Small intestine (tissue), 7 donors: ENCODE data around the gene AGPAT2. TPM values are rescaled to one million over a fixed set of nuclear protein-coding genes. Genes with fewer than 3 reads are reported as not detected.
A peak's percentile ranks its signal among the peaks of the same experiment; 100 is the strongest.

Experiments used
- DNase-seq, 2 donors: peaks; one replicate each; pipeline versions ENCODE4 v3.0.0 to v3.0.0-alpha.2; 2013
- FAIRE-seq: peaks from 2 replicates; lab custom pipeline; 2012; peaks lifted over from hg19 to GRCh38; lab: Jason Lieb, UNC
- H3K27ac ChIP-seq, 3 donors: one replicate each; pipeline ENCODE4 v1.5.1; 2013; ENCODE audit warnings: low read length in 2 of 3, mild to moderate bottlenecking in 2 of 3, control low read depth in 1 of 3, inconsistent platforms in 1 of 3, low read depth in 1 of 3, moderate library complexity in 1 of 3
- H3K27me3 ChIP-seq, 3 donors: one replicate each; pipeline ENCODE4 v1.6.1; 2013; ENCODE audit warnings: low read length in 3 of 3, inconsistent platforms in 1 of 3; ENCODE audit not compliant: control insufficient read depth in 3 of 3, insufficient read depth in 3 of 3
- H3K36me3 ChIP-seq, 3 donors: one replicate each; pipeline ENCODE4 v1.6.1; 2013; ENCODE audit warnings: low read length in 3 of 3, inconsistent platforms in 1 of 3, low read depth in 1 of 3, mild to moderate bottlenecking in 1 of 3, moderate library complexity in 1 of 3; ENCODE audit not compliant: control insufficient read depth in 3 of 3, insufficient read depth in 2 of 3
- H3K4me1 ChIP-seq, 3 donors: one replicate each; pipeline ENCODE4 v1.6.1; 2013; ENCODE audit warnings: low read length in 2 of 3, inconsistent platforms in 1 of 3, low read depth in 1 of 3, mild to moderate bottlenecking in 1 of 3, moderate library complexity in 1 of 3; ENCODE audit not compliant: control insufficient read depth in 3 of 3, insufficient read depth in 2 of 3
- H3K4me3 ChIP-seq, 3 donors: one replicate each; pipeline ENCODE4 v1.5.1; 2013; ENCODE audit warnings: low read length in 3 of 3, control low read depth in 1 of 3, inconsistent platforms in 1 of 3, low read depth in 1 of 3, mild to moderate bottlenecking in 1 of 3, moderate library complexity in 1 of 3
- H3K9me3 ChIP-seq, 2 donors: one replicate each; pipeline ENCODE4 v1.6.1; 2013; ENCODE audit warnings: low read depth in 1 of 2, low read length in 1 of 2; ENCODE audit not compliant: control insufficient read depth in 2 of 2, insufficient read depth in 1 of 2
- WGBS, 3 donors: extraction: QIAGEN DNeasy Blood & Tissue Kit; methylation state at CpG; one replicate each; pipeline ENCODE4 v1.1.7; 2013; 5-methylcytosine and 5-hydroxymethylcytosine counted together
- polyA plus RNA-seq, 4 donors: library from polyadenylated mRNA; stranded (reverse) in 3 of 4; unstranded in 1 of 4; fragments of 200-250 nt in 3 of 4; fragments of 120-200 nt in 1 of 4; gene quantifications; one replicate each; pipeline versions ENCODE4 v1.2.1 to v1.2.3, GENCODE V29; 2013
- donor health status: healthy with polysubstance abuse.
- donor health status: control.
- donor health status: control.
- donor health status: Bipolar disorder and iron deficiency.
- donor health status: healthy.

AGPAT2 gene
- polyA plus RNA-seq, 4 donors = 222 to 653 (median 363) TPM

- FAIRE-seq (no peak), DNase-seq (no peak)
- peaks cover 0 to 54% (median 0%) of the 10 kb centered on the region in 3 donors for H3K36me3 ChIP-seq
- H3K4me1 ChIP-seq = peaks cover 0 to 53% (median 2%) of the 10 kb centered on the region in 3 donors
- H3K9me3 ChIP-seq = no peaks in the 10 kb centered on the region
- 71 to 81% (median 73%) methylated on average over 7 of the region's 7 CpGs for WGBS, 3 donors
- peak overlapping the region in 2 of 3 donors; percentile 44 to 98 for H3K27ac ChIP-seq
- peak overlapping the region in 2 of 3 donors; percentile 92 to 99 for H3K4me3 ChIP-seq
- no peaks in the 10 kb centered on the region for H3K27me3 ChIP-seq
Observed at GRCh38 chr9:136685216-136685615, 2.0 kb downstream of the AGPAT2 start.

- H3K27ac ChIP-seq = peak overlapping the region in 1 of 3 donors; percentile 16
- no peaks in the 10 kb centered on the region for H3K27me3 ChIP-seq
- no peak for DNase-seq
- no peaks in the 10 kb centered on the region for H3K9me3 ChIP-seq
- no peak for FAIRE-seq
- H3K36me3 ChIP-seq = peaks cover 0 to 57% (median 0%) of the 10 kb centered on the region in 3 donors
- peak overlapping the region in 2 of 3 donors; percentile 92 to 99 for H3K4me3 ChIP-seq
- 75 to 83% (median 81%) methylated on average over 15 of the region's 15 CpGs for WGBS, 3 donors
- peaks cover 0 to 56% (median 2%) of the 10 kb centered on the region in 3 donors for H3K4me1 ChIP-seq
Observed at GRCh38 chr9:136684799-136685198, 2.5 kb downstream of the AGPAT2 start.

- H3K4me1 ChIP-seq = peaks cover 0 to 61% (median 2%) of the 10 kb centered on the region in 3 donors
- WGBS, 3 donors = 86 to 89% (median 87%) methylated on average over 14 to 15 of the region's 15 CpGs
- H3K9me3 ChIP-seq = no peaks in the 10 kb centered on the region
- DNase-seq (no peak), FAIRE-seq (no peak)
- H3K36me3 ChIP-seq = peaks cover 0 to 61% (median 0%) of the 10 kb centered on the region in 3 donors
- H3K4me3 ChIP-seq = peak overlapping the region in 2 of 3 donors; percentile 92 to 99
- H3K27ac ChIP-seq = no peak overlapping the region
- no peaks in the 10 kb centered on the region for H3K27me3 ChIP-seq
Observed at GRCh38 chr9:136684339-136684738, 2.9 kb downstream of the AGPAT2 start.

GRCh38 chr9:136683755-136684154, 3.5 kb downstream of the AGPAT2 start:
- peaks cover 0 to 66% (median 2%) of the 10 kb centered on the region in 3 donors for H3K4me1 ChIP-seq
- no peak for DNase-seq
- no peaks in the 10 kb centered on the region for H3K9me3 ChIP-seq
- no peak for FAIRE-seq
- no peak overlapping the region for H3K27ac ChIP-seq
- H3K36me3 ChIP-seq = peaks cover 0 to 67% (median 0%) of the 10 kb centered on the region in 3 donors
- no peaks in the 10 kb centered on the region for H3K27me3 ChIP-seq
- 89 to 94% (median 90%) methylated on average over 14 of the region's 14 CpGs for WGBS, 3 donors
- H3K4me3 ChIP-seq = no peak overlapping the region

- peaks cover 0 to 71% (median 2%) of the 10 kb centered on the region in 3 donors for H3K4me1 ChIP-seq
- WGBS, 3 donors = 86 to 92% (median 91%) methylated on average over 15 to 16 of the region's 16 CpGs
- peaks cover 0 to 72% (median 0%) of the 10 kb centered on the region in 3 donors for H3K36me3 ChIP-seq
- H3K9me3 ChIP-seq = no peaks in the 10 kb centered on the region
- H3K27me3 ChIP-seq = no peaks in the 10 kb centered on the region
- DNase-seq (no peak), FAIRE-seq (no peak)
- H3K27ac ChIP-seq = no peak overlapping the region
- H3K4me3 ChIP-seq = no peak overlapping the region
Observed at GRCh38 chr9:136683173-136683745, 4.0 kb downstream of the AGPAT2 start.

- no peaks in the 10 kb centered on the region for H3K27me3 ChIP-seq
- WGBS, 3 donors = 88 to 89% (median 88%) methylated on average over 9 to 10 of the region's 10 CpGs
- FAIRE-seq (no peak), DNase-seq (no peak)
- H3K27ac ChIP-seq = no peak overlapping the region
- no peaks in the 10 kb centered on the region for H3K9me3 ChIP-seq
- H3K4me1 ChIP-seq = peaks cover 0 to 71% (median under 1%) of the 10 kb centered on the region in 3 donors
- H3K4me3 ChIP-seq = no peak overlapping the region
- peaks cover 0 to 77% (median 0%) of the 10 kb centered on the region in 3 donors for H3K36me3 ChIP-seq
Observed at GRCh38 chr9:136682710-136683109, 4.5 kb downstream of the AGPAT2 start.

- Histone ChIP-seq H3K4me1 (peaks cover 0 to 74% (median 0%) of the 10 kb centered on the region in 3 donors), H3K9me3 (no peaks in the 10 kb centered on the region), H3K4me3 (no peak overlapping the region), H3K27me3 (no peaks in the 10 kb centered on the region), H3K36me3 (peaks cover 0 to 83% (median 2%) of the 10 kb centered on the region in 3 donors), H3K27ac (peak overlapping the region in 1 of 3 donors; percentile 33)
- WGBS, 3 donors = 84 to 92% (median 90%) methylated on average over 13 to 20 of the region's 20 CpGs
- DNase-seq = no peak
- no peak for FAIRE-seq
Observed at GRCh38 chr9:136681945-136682699, 5.1 kb downstream of the AGPAT2 start.

GRCh38 chr9:136681029-136681428, 6.2 kb downstream of the AGPAT2 start:
- Histone ChIP-seq H3K27me3 (no peaks in the 10 kb centered on the region), H3K27ac (no peak overlapping the region), H3K4me1 (peaks cover 0 to 83% (median 4%) of the 10 kb centered on the region in 3 donors), H3K36me3 (peaks cover 0 to 92% (median 7%) of the 10 kb centered on the region in 3 donors), H3K9me3 (no peaks in the 10 kb centered on the region), H3K4me3 (no peak overlapping the region)
- no peak for FAIRE-seq
- DNase-seq = no peak
- WGBS, 3 donors = 93 to 95% (median 94%) methylated on average over 17 of the region's 17 CpGs
